Thoracic aorta (tissue), 2 donors: Measurements from ENCODE around the gene SNX20. TPM values are rescaled to one million over a fixed set of nuclear protein-coding genes. Genes with fewer than 3 reads are reported as not detected.

Experiments
- ATAC-seq: fragments of 150-250 bp; one replicate; pipeline ENCODE4 v1.8.0; 2017; ENCODE audit warnings: low read depth; ENCODE audit not compliant: insufficient number of reproducible peaks, low FRiP score
- DNase-seq: peaks from one replicate; pipeline ENCODE4 v3.0.0-alpha.2; 2020; ENCODE audit warnings: low spot score
- H3K27ac ChIP-seq, 2 donors: fragments of 200-600 bp; sonication (generic); 1 replicate in 1 of 2; 2 replicates in 1 of 2; pipeline ENCODE4 v1.5.1; 2016; ENCODE audit warnings: mild to moderate bottlenecking in 2 of 2, moderate library complexity in 2 of 2
- H3K27me3 ChIP-seq: fragments of 200-600 bp; sonication (generic); replicated peaks from 2 replicates; pipeline ENCODE4 v1.6.0; 2016; ENCODE audit warnings: mild to moderate bottlenecking; ENCODE audit not compliant: insufficient read depth
- H3K36me3 ChIP-seq: fragments of 200-600 bp; sonication (generic); one replicate; pipeline ENCODE4 v1.5.1; 2016
- H3K4me1 ChIP-seq, 2 donors: fragments of 200-600 bp; sonication (generic); 1 replicate in 1 of 2; 2 replicates in 1 of 2; pipeline versions ENCODE4 v1.5.1 to v1.6.0; 2016; ENCODE audit warnings: low read depth in 2 of 2, mild to moderate bottlenecking in 1 of 2; ENCODE audit not compliant: control insufficient read depth in 1 of 2
- H3K4me3 ChIP-seq: fragments of 200-600 bp; sonication (generic); 2 replicates; pipeline ENCODE4 v1.5.1; 2016; ENCODE audit warnings: mild to moderate bottlenecking
- H3K9me3 ChIP-seq: fragments of 200-600 bp; sonication (generic); 2 replicates; pipeline ENCODE4 v1.5.1; 2016
- total RNA-seq, 2 donors: library from RNA; depleted of rRNA; stranded (reverse); fragments of >200 nt; gene quantifications; one replicate each; pipeline versions ENCODE4 v1.1.0 to v1.2.3, GENCODE V29; 2016
- TF ChIP-seq, protein P1 (sequence below): fragments of 200-600 bp; sonication (generic); IDR thresholded peaks from one replicate; pipeline ENCODE4 v1.5.1; 2019; ENCODE audit warnings: antibody characterized with exemption

SNX20 gene, protein sequence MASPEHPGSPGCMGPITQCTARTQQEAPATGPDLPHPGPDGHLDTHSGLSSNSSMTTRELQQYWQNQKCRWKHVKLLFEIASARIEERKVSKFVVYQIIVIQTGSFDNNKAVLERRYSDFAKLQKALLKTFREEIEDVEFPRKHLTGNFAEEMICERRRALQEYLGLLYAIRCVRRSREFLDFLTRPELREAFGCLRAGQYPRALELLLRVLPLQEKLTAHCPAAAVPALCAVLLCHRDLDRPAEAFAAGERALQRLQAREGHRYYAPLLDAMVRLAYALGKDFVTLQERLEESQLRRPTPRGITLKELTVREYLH
- total RNA-seq, result 1 to 10 TPM; 3.3 to 4.6 TPM

DNA sequence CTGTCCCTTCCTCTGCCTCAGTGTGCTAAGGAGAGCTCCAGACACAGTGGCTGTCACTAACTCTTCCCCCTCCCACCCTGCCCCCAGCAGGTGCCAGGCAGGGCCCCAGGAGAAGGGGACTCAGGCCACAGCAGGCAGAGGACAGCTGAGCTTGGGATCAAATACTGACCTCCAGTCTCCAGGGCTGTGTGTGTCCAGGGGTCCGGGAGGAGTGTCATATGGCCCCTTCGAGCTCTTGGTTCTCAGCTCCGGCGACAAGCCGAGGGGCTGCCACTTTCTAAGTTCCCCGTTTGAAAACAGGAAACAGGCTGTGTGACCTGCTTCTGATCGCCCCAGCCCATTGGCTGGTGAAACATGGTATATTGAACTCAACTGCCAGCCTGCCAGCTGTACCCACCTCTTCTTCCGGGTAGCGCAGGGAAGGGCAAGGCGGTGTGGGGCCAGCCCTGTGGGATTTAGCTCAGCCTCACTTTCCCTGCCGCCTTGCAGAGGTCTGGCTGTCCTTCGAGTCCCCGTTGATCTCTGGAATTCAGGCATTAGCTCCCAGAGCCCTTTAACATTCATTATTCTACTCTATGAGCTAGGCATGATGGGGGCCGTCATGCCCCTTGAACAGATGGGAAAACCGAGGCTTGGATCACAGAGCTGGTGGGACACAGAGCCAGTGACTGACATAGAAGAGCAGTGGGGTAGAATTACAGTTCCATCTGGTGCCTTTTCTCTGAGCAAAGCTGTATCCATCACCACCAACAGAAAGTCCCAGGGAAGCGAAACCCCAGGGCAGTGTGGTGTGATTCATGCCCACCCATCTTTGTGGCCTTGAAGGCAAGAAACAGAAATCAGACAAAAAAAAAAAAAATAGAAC is at the start of gene SNX20:
Gene SNX20 (minus strand): TSS at position 292 of the 865 bp plus-strand sequence. CDS start 3,786 bp downstream, outside the sequence.
- Histone ChIP-seq H3K27me3 (no peaks in the 10 kb centered on the region), H3K4me1 (no peaks in the 10 kb centered on the region), H3K36me3 (no peaks in the 10 kb centered on the region), H3K4me3 (peak within 1 kb of the TSS; percentile 60), H3K9me3 (no peaks in the 10 kb centered on the region), H3K27ac (no peak within 1 kb of the TSS)
- TF ChIP-seq, protein P1, sequence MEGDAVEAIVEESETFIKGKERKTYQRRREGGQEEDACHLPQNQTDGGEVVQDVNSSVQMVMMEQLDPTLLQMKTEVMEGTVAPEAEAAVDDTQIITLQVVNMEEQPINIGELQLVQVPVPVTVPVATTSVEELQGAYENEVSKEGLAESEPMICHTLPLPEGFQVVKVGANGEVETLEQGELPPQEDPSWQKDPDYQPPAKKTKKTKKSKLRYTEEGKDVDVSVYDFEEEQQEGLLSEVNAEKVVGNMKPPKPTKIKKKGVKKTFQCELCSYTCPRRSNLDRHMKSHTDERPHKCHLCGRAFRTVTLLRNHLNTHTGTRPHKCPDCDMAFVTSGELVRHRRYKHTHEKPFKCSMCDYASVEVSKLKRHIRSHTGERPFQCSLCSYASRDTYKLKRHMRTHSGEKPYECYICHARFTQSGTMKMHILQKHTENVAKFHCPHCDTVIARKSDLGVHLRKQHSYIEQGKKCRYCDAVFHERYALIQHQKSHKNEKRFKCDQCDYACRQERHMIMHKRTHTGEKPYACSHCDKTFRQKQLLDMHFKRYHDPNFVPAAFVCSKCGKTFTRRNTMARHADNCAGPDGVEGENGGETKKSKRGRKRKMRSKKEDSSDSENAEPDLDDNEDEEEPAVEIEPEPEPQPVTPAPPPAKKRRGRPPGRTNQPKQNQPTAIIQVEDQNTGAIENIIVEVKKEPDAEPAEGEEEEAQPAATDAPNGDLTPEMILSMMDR, result no peak
- no peak for ATAC-seq
- DNase-seq, result no peak

DNA sequence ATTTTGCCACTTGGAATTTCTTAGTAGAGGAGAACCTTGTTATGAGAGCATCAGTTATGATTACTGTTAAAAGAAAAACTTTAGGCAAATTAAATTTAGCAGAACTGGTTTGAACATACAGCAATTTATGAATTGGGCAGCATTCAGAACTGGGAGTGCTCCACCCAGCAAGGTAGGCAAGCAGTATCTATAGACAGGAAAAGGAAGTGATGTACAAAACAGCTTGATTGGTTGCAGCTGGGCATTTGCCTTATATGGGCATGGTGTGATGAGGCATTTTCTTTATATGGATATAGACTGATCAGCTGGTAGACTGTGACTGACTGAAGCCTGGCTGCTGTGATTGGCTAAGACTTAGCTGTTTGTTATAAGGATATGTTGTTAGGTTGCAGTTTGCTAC is 43.2 kb upstream of the SNX20 start:
- no peaks in the 10 kb centered on the region for H3K4me1 ChIP-seq
- H3K4me3 ChIP-seq, result no peak overlapping the region
- TF ChIP-seq, protein P1, result no peak
- H3K9me3 ChIP-seq, result no peaks in the 10 kb centered on the region
- no peak overlapping the region for H3K27ac ChIP-seq
- ATAC-seq (no peak), DNase-seq (no peak)
- peaks cover 5% of the 10 kb centered on the region for H3K36me3 ChIP-seq
- no peaks in the 10 kb centered on the region for H3K27me3 ChIP-seq

GRCh38 chr16:50722960-50723359 is 41.8 kb upstream of the SNX20 start:
- Histone ChIP-seq H3K27ac (no peak overlapping the region), H3K9me3 (no peaks in the 10 kb centered on the region), H3K36me3 (peaks cover 5% of the 10 kb centered on the region), H3K4me3 (no peak overlapping the region), H3K4me1 (no peaks in the 10 kb centered on the region), H3K27me3 (no peaks in the 10 kb centered on the region)
- TF ChIP-seq, protein P1, result no peak
- DNase-seq (no peak), ATAC-seq (no peak)

DNA sequence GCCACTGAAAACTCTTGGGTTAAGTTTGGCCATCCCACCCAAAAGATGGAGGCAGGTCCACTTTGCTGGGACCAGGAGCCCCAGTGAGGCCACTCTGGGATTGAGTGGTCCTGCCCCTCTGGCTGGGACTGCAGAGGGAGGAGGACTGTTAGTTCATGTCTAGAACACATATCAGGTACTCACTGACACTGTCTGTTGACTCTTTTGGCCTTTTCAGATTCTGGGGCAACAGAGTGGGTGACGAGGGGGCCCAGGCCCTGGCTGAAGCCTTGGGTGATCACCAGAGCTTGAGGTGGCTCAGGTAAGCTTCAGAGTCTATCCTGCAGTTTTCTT is 41.3 kb upstream of the SNX20 start:
- ATAC-seq (no peak), DNase-seq (no peak)
- TF ChIP-seq, protein P1, result no peak
- Histone ChIP-seq H3K4me1 (no peaks in the 10 kb centered on the region), H3K27me3 (no peaks in the 10 kb centered on the region), H3K36me3 (peaks cover 5% of the 10 kb centered on the region), H3K9me3 (no peaks in the 10 kb centered on the region), H3K4me3 (no peak overlapping the region), H3K27ac (no peak overlapping the region)

GRCh38 chr16:50721549-50722404 is 40.7 kb upstream of the SNX20 start:
- Histone ChIP-seq H3K27me3 (no peaks in the 10 kb centered on the region), H3K4me1 (no peaks in the 10 kb centered on the region), H3K9me3 (no peaks in the 10 kb centered on the region), H3K36me3 (peaks cover 5% of the 10 kb centered on the region), H3K27ac (no peak overlapping the region), H3K4me3 (no peak overlapping the region)
- DNase-seq (no peak), ATAC-seq (no peak)
- TF ChIP-seq, protein P1, result no peak
